Measurements from ENCODE around the gene PLXNA2. TPM values are rescaled to one million over a fixed set of nuclear protein-coding genes. Genes with fewer than 3 reads are reported as not detected.

The PLXNA2 gene
- total RNA-seq, 1 experiment from 2014 or later, result 0.06 TPM

GRCh38 chr1:208084764-208085163 lies 159.4 kb downstream of the PLXNA2 start:
- Histone ChIP-seq H3K4me3 (ENCODE audit: low read depth, low read length, poor library complexity, severe bottlenecking) (no peak overlapping the region), H3K4me1 (ENCODE audit: insufficient read depth, low read length, poor library complexity, severe bottlenecking) (no peaks in the 10 kb centered on the region), H3K27me3 (replicated peaks; ENCODE audit: insufficient read depth, low read depth, low read length, poor library complexity) (no peaks in the 10 kb centered on the region), H3K9me3 (ENCODE audit: low read depth, low read length, poor library complexity, severe bottlenecking) (no peaks in the 10 kb centered on the region), H3K27ac (ENCODE audit: low read depth, low read length, poor library complexity, severe bottlenecking) (no peak overlapping the region), H3K36me3 (ENCODE audit: insufficient read depth, low read length, poor library complexity, severe bottlenecking) (no peaks in the 10 kb centered on the region)
- DNase-seq (ENCODE audit: low spot score), result no peak
- TF ChIP-seq EZH2 (IDR thresholded peaks at IDR 0.05; ENCODE audit: borderline replicate concordance, low read depth, low read length, poor library complexity, severe bottlenecking) (no peak), CTCF (conservative IDR thresholded peaks at IDR 0.05; ENCODE audit: low read depth, low read length) (no peak)
- ChIA-PET CTCF (interaction anchor here (0.6 kb wide), 1 partner anchor 1263 kb away, joined by 4 read pairs; no protein-coding TSS in a partner anchor), POLR2A (ENCODE audit: low non-redundant PET) (no interaction called here)
- no TSS peak for BruUV-seq (replicated peaks)
- intact Hi-C loops (cut with micrococcal nuclease; ENCODE audit: unreplicated experiment), result no loop called here

- no peak overlapping the region for H3K27ac ChIP-seq (ENCODE audit: low read depth, low read length, poor library complexity, severe bottlenecking)
- no peaks in the 10 kb centered on the region for H3K4me1 ChIP-seq (ENCODE audit: insufficient read depth, low read length, poor library complexity, severe bottlenecking)
- no peaks in the 10 kb centered on the region for H3K9me3 ChIP-seq (ENCODE audit: low read depth, low read length, poor library complexity, severe bottlenecking)
- intact Hi-C loops (cut with micrococcal nuclease; ENCODE audit: unreplicated experiment), result no loop called here
- H3K4me3 ChIP-seq (ENCODE audit: low read depth, low read length, poor library complexity, severe bottlenecking), result no peak overlapping the region
- TF ChIP-seq CTCF (conservative IDR thresholded peaks at IDR 0.05; ENCODE audit: low read depth, low read length) (no peak), EZH2 (IDR thresholded peaks at IDR 0.05; ENCODE audit: borderline replicate concordance, low read depth, low read length, poor library complexity, severe bottlenecking) (no peak)
- no peak for DNase-seq (ENCODE audit: low spot score)
- H3K27me3 ChIP-seq (replicated peaks; ENCODE audit: insufficient read depth, low read depth, low read length, poor library complexity), result no peaks in the 10 kb centered on the region
- ChIA-PET POLR2A (ENCODE audit: low non-redundant PET) (no interaction called here), CTCF (interaction anchor here (0.6 kb wide), 1 partner anchor 8 kb away, joined by 6 read pairs; no protein-coding TSS in a partner anchor)
- BruUV-seq (replicated peaks), result no TSS peak
- H3K36me3 ChIP-seq (ENCODE audit: insufficient read depth, low read length, poor library complexity, severe bottlenecking), result no peaks in the 10 kb centered on the region
Measured at GRCh38 chr1:208084220-208084619, 160.0 kb downstream of the PLXNA2 start.

- DNase-seq (ENCODE audit: low spot score), result no peak
- Histone ChIP-seq H3K4me1 (ENCODE audit: insufficient read depth, low read length, poor library complexity, severe bottlenecking) (no peaks in the 10 kb centered on the region), H3K36me3 (ENCODE audit: insufficient read depth, low read length, poor library complexity, severe bottlenecking) (no peaks in the 10 kb centered on the region), H3K9me3 (ENCODE audit: low read depth, low read length, poor library complexity, severe bottlenecking) (no peaks in the 10 kb centered on the region), H3K27ac (ENCODE audit: low read depth, low read length, poor library complexity, severe bottlenecking) (no peak overlapping the region), H3K27me3 (replicated peaks; ENCODE audit: insufficient read depth, low read depth, low read length, poor library complexity) (no peaks in the 10 kb centered on the region), H3K4me3 (ENCODE audit: low read depth, low read length, poor library complexity, severe bottlenecking) (no peak overlapping the region)
- intact Hi-C loops (cut with micrococcal nuclease; ENCODE audit: unreplicated experiment), result no loop called here
- CTCF ChIA-PET, result interaction anchor here (0.6 kb wide), 1 partner anchor 9 kb away, joined by 6 read pairs; no protein-coding TSS in a partner anchor
- no TSS peak for BruUV-seq (replicated peaks)
- POLR2A ChIA-PET (ENCODE audit: low non-redundant PET), result no interaction called here
- no peak for TF ChIP-seq CTCF (conservative IDR thresholded peaks at IDR 0.05; ENCODE audit: low read depth, low read length)
- no peak for TF ChIP-seq EZH2 (IDR thresholded peaks at IDR 0.05; ENCODE audit: borderline replicate concordance, low read depth, low read length, poor library complexity, severe bottlenecking)
Measured at GRCh38 chr1:208083715-208084085, 160.5 kb downstream of the PLXNA2 start.
